ENCODE measurements around the gene ZNF407.

DNA sequence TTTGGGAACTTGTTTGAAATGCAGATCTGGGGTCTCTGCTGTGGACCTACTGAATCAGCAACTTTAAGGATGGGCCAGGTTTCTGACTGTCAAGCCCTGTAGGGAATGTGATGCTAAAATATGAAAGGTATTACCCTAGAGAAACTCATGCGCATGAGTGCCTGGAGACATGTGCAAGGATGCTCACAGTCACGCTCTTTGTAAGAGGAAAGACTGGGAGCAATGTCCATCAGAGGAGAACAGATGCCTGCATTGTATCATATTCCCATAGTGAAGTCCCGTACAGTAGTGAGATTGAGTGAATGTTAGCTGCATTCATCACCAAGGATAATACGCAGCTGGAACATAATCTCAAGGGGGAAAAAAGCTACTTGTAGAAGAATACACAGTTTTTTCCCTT is 14.1 kb downstream of the ZNF407 start:
- TF ChIP-seq REST (IDR thresholded peaks at IDR 0.05; ENCODE audit: low read depth) (no peak), YY1 (IDR thresholded peaks at IDR 0.05; ENCODE audit: low read depth) (no peak), TCF12 (IDR thresholded peaks at IDR 0.05; ENCODE audit: low read depth) (no peak), TAF1 (IDR thresholded peaks at IDR 0.05; ENCODE audit: low read depth) (no peak), EGR1 (IDR thresholded peaks at IDR 0.05) (no peak), NFIC (IDR thresholded peaks at IDR 0.05) (no peak), ZBTB7A (IDR thresholded peaks at IDR 0.05; ENCODE audit: low read depth) (no peak)

Data from Ishikawa (cell line).